ENCODE measurements around the gene SLC9B1.
"Not testable (repeated sequence)": the region's sequence is repeated elsewhere in the genome, so short reads cannot be mapped to it uniquely, and the experiment has no call there.

Gene SLC9B1

GRCh38 chr4:103026868-103027267, 7.4 kb upstream of the SLC9B1 start:
- intact Hi-C loops (cut with micrococcal nuclease), result no loop called here
- no peaks in the 10 kb centered on the region for H3K27me3 Mint-ChIP-seq
- H3K27ac Mint-ChIP-seq, result no peak overlapping the region
- no peaks in the 10 kb centered on the region for H3K9me3 Mint-ChIP-seq
- H3K4me3 Mint-ChIP-seq, result no peak overlapping the region
- H3K36me3 Mint-ChIP-seq (ENCODE audit: low read depth), result no peaks in the 10 kb centered on the region
- no peaks in the 10 kb centered on the region for H3K4me1 Mint-ChIP-seq (ENCODE audit: low read depth)

- Mint-ChIP-seq H3K4me1 (ENCODE audit: low read depth) (peaks cover 2% of the 10 kb centered on the region), H3K27ac (no peak overlapping the region), H3K4me3 (no peak overlapping the region), H3K9me3 (no peaks in the 10 kb centered on the region), H3K36me3 (ENCODE audit: low read depth) (no peaks in the 10 kb centered on the region), H3K27me3 (no peaks in the 10 kb centered on the region)
- intact Hi-C loops (cut with micrococcal nuclease), result no loop called here
These were observed 5.5 kb upstream of the SLC9B1 start for GRCh38 chr4:103024996-103025395.

DNA sequence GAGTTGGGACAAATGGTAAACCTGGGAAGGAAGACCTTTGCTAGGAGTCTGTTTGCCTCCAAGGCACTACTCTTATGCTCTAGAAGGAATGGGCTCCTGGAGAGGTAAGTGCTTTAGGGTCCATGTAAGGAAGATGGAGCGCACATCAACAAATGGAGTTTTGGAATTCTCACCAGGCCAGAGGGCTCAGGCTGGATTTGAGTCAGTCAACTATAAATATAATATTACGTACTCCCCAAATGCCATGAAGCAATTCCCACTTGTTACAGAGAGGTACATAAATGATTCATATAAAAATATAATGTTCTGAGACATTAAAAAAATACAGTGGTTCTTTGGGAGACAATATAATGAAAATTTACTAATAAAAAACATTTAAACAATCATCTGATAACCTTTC, 1.6 kb upstream of the SLC9B1 start:
- no peaks in the 10 kb centered on the region for H3K36me3 Mint-ChIP-seq (ENCODE audit: low read depth)
- intact Hi-C loops (cut with micrococcal nuclease), result no loop called here
- peaks cover 18% of the 10 kb centered on the region for H3K4me1 Mint-ChIP-seq (ENCODE audit: low read depth)
- no peak overlapping the region for H3K27ac Mint-ChIP-seq
- H3K4me3 Mint-ChIP-seq, result no peak overlapping the region
- no peaks in the 10 kb centered on the region for H3K9me3 Mint-ChIP-seq
- no peaks in the 10 kb centered on the region for H3K27me3 Mint-ChIP-seq

DNA sequence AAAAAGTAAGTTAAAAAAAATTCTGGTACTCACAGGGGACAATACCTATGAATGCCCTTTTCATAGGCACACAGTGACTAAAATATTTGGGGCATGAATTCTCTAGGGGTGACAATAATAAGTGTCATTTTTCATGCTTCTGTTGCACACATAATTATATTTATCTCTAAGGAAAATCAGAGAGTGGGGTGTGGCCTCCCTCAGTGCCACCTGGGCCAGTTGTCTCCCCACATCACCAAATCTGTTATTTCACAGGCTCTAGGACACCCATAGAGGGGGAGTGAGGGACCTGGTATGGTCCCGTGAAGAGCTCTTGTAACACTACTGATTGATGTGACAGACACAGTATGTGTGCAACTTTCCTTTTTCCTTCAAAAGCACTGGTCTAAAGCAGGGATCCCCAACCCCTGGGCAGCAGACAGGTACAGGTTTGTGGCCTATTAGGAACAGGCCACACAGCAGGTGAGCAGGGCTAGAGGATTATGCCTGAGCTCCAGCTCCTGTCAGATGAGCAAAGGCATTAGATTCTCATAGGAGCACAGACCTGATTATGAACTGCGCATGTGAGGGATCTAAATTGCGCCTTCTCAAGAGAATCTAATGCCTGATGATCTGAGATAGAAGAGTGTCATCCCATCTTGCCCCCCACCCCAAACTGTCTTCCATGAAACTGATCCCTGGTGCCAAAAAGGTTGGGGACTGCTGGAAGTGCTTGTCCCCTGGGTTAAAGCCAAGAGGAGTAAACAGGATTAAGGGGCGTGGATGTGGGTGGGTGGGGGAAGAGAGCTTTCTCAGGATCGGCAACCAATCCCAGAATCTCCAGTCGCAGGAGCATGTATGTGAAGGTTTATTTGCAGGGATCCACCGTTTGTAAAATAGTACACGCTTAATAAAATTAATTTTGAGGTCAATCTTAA, 856 bp downstream of the SLC9B1 start:
- Mint-ChIP-seq H3K27ac (peak overlapping the region; percentile 93), H3K9me3 (no peaks in the 10 kb centered on the region), H3K4me3 (peak overlapping the region; percentile 79), H3K27me3 (no peaks in the 10 kb centered on the region), H3K36me3 (ENCODE audit: low read depth) (no peaks in the 10 kb centered on the region), H3K4me1 (ENCODE audit: low read depth) (peaks cover 18% of the 10 kb centered on the region)
- intact Hi-C loops (cut with micrococcal nuclease), result no loop called here

DNA sequence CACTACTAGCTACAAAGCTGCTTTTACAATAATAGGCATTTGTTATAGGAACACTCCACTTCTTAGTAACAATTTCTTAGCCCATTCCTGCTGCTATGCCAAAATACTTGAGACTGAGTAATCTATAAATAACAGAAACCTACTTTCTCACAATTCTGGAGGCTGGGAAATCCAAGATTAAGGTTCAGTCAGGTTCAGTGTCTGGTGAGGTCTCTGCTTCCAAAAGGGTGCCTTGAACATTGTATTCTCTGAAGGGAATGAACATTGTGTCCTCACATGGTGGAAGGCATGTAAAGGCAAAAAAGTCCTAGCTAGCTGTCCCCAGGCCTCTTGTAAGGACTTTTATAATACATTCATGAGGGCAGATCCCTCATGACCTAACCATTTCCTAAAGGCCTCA, 7.0 kb downstream of the SLC9B1 start:
- intact Hi-C loops (cut with micrococcal nuclease), result no loop called here
- Mint-ChIP-seq H3K4me1 (ENCODE audit: low read depth) (no peaks in the 10 kb centered on the region), H3K4me3 (no peak overlapping the region), H3K9me3 (no peaks in the 10 kb centered on the region), H3K27ac (no peak overlapping the region), H3K36me3 (ENCODE audit: low read depth) (no peaks in the 10 kb centered on the region), H3K27me3 (no peaks in the 10 kb centered on the region)

- no peak overlapping the region for H3K4me3 Mint-ChIP-seq
- intact Hi-C loops (cut with micrococcal nuclease), result no loop called here
- H3K36me3 Mint-ChIP-seq (ENCODE audit: low read depth), result no peaks in the 10 kb centered on the region
- no peaks in the 10 kb centered on the region for H3K27me3 Mint-ChIP-seq
- no peak overlapping the region for H3K27ac Mint-ChIP-seq
- no peaks in the 10 kb centered on the region for H3K9me3 Mint-ChIP-seq
- H3K4me1 Mint-ChIP-seq (ENCODE audit: low read depth), result no peaks in the 10 kb centered on the region
These were observed 7.4 kb downstream of the SLC9B1 start for GRCh38 chr4:103012060-103012459.

- no peaks in the 10 kb centered on the region for H3K36me3 Mint-ChIP-seq (ENCODE audit: low read depth)
- intact Hi-C loops (cut with micrococcal nuclease), result no loop called here
These were observed 8.0 kb downstream of the SLC9B1 start for GRCh38 chr4:103011378-103012025.

DNA sequence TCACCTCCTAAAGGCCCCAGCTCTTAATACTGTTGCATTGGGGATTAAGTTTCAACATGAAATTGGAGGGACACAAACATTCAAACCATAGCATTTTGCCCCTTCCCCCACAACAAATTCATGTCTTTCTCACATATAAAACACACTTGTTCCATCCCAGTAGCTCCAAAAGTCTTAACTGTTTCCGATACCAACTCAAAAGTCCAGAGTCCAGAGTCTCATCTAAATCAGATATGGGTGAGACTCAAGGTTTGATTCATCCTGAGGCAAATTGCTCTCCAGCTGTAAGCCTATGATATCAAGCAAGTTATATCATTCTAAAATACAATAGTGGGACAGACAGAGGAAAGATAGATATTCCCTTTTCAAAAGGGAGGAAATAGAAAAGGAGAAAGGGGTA, 8.7 kb downstream of the SLC9B1 start:
- H3K27ac Mint-ChIP-seq, result no peak overlapping the region
- H3K4me3 Mint-ChIP-seq, result no peak overlapping the region
- H3K36me3 Mint-ChIP-seq (ENCODE audit: low read depth), result no peaks in the 10 kb centered on the region
- H3K27me3 Mint-ChIP-seq, result no peaks in the 10 kb centered on the region
- H3K4me1 Mint-ChIP-seq (ENCODE audit: low read depth), result no peaks in the 10 kb centered on the region
- intact Hi-C loops (cut with micrococcal nuclease), result no loop called here
- no peaks in the 10 kb centered on the region for H3K9me3 Mint-ChIP-seq

More at GRCh38 chr4:103011378-103012025, 8.0 kb downstream of the SLC9B1 start:
- H3K4me3 Mint-ChIP-seq, result no peak overlapping the region
- H3K27ac Mint-ChIP-seq, result no peak overlapping the region
- no peaks in the 10 kb centered on the region for H3K4me1 Mint-ChIP-seq (ENCODE audit: low read depth)
- no peaks in the 10 kb centered on the region for H3K27me3 Mint-ChIP-seq
- H3K9me3 Mint-ChIP-seq, result no peaks in the 10 kb centered on the region

GRCh38 chr4:103008875-103009729, 10.4 kb downstream of the SLC9B1 start:
- H3K4me1 Mint-ChIP-seq (ENCODE audit: low read depth), result no peaks in the 10 kb centered on the region
- H3K27me3 Mint-ChIP-seq, result no peaks in the 10 kb centered on the region
- no peak overlapping the region for H3K27ac Mint-ChIP-seq
- intact Hi-C loops (cut with micrococcal nuclease), result loop anchor here (1.0 to 5.0 kb wide), 4 partner anchors 80 to 562 kb away; no protein-coding TSS in a partner anchor
- H3K36me3 Mint-ChIP-seq (ENCODE audit: low read depth), result no peaks in the 10 kb centered on the region
- H3K9me3 Mint-ChIP-seq, result no peaks in the 10 kb centered on the region
- no peak overlapping the region for H3K4me3 Mint-ChIP-seq

DNA sequence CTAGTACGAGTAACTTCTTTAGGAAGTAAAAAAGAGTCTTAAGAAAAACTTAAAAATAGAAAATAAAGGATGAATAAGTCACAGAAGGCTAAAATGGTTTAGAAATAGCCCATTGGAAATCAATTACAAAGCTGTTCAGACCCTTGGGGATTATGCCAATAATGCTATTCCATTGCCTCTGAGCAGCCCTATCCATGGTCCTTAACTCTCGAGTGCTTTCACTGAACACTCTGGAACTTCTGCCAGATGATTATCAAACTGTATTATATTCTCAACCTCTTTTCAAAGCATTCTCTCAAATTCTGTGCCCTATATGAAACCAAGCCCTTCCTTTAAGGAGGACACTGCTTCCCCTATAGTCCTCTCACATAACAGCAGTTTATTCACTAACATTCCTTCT, 17.0 kb downstream of the SLC9B1 start:
- H3K9me3 Mint-ChIP-seq, result peaks cover 24% of the 10 kb centered on the region
- H3K4me1 Mint-ChIP-seq (ENCODE audit: low read depth), result no peaks in the 10 kb centered on the region
- H3K4me3 Mint-ChIP-seq, result no peak overlapping the region
- intact Hi-C loops (cut with micrococcal nuclease), result no loop called here
- H3K27ac Mint-ChIP-seq, result no peak overlapping the region
- no peaks in the 10 kb centered on the region for H3K27me3 Mint-ChIP-seq
- no peaks in the 10 kb centered on the region for H3K36me3 Mint-ChIP-seq (ENCODE audit: low read depth)

- H3K9me3 Mint-ChIP-seq, result peaks cover 16% of the 10 kb centered on the region
- no peak overlapping the region for H3K4me3 Mint-ChIP-seq
- H3K27ac Mint-ChIP-seq, result no peak overlapping the region
- intact Hi-C loops (cut with micrococcal nuclease), result no loop called here
- peaks cover 7% of the 10 kb centered on the region for H3K4me1 Mint-ChIP-seq (ENCODE audit: low read depth)
- no peaks in the 10 kb centered on the region for H3K36me3 Mint-ChIP-seq (ENCODE audit: low read depth)
- no peaks in the 10 kb centered on the region for H3K27me3 Mint-ChIP-seq
These were observed 24.7 kb downstream of the SLC9B1 start for GRCh38 chr4:102994803-102995202.

DNA sequence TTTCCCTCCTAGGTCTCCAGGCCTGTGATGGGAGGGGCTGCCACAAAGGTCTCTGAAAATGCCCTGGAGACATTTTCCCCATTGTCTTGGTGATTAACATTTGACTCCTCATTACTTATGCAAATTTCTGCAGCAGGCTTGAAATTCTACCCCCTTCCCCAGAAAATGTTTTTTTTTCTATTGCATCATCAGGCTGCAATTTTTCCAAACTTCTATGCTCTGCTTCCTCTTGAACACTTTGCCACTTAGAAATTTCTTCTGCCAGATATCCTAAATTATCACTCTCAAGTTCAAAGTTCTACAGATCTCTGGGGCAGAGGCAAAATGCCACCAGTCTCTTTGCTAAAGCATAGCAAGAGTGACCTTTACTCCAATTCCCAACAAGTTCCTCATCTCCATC, 25.5 kb downstream of the SLC9B1 start:
- H3K4me3 Mint-ChIP-seq; intact Hi-C loops (cut with micrococcal nuclease); H3K36me3 Mint-ChIP-seq (ENCODE audit: low read depth); H3K27ac Mint-ChIP-seq; H3K4me1 Mint-ChIP-seq (ENCODE audit: low read depth); H3K27me3 Mint-ChIP-seq: not testable (repeated sequence)
- peaks cover 14% of the 10 kb centered on the region for H3K9me3 Mint-ChIP-seq

DNA sequence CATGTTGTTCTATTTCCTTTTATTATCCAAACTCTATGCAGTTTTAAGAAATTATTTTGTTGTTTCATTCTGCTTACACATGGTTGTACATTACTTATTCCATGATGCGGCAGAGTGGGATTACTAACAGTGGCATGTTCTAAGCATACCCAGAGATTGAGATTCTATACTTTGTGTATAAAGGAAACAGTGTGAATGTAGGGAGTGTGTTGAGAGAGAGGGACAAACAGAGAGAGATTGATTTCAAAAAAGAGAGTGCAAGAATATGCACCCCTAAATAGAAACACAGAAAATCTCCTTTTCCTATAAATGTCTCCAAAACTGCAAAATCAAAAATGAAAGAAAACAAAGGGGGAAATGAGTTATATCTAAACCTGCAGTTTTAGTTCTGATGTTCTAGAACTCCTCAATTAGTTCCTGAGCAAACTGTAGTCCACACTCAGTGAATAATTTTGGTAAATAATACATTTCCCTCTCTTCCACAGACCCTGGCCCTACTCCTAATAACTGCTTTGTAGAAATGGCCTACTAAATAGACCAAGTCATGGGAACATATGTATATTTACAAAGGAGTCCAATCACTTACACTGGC, 31.0 kb downstream of the SLC9B1 start:
- peaks cover 7% of the 10 kb centered on the region for H3K9me3 Mint-ChIP-seq

More for the DNA sequence above, 31.0 kb downstream of the SLC9B1 start:
- intact Hi-C loops (cut with micrococcal nuclease), result no loop called here
- H3K27ac Mint-ChIP-seq, result no peak overlapping the region
- no peak overlapping the region for H3K4me3 Mint-ChIP-seq
- H3K36me3 Mint-ChIP-seq (ENCODE audit: low read depth), result no peaks in the 10 kb centered on the region
- H3K4me1 Mint-ChIP-seq (ENCODE audit: low read depth), result peaks cover 5% of the 10 kb centered on the region
- no peaks in the 10 kb centered on the region for H3K27me3 Mint-ChIP-seq

Data from dendritic cell treated with granulocyte-macrophage colony-stimulating factor and Interleukin-4, amounts not matched to agents 40 ng/mL and 50 ng/mL, for 4 days (primary cell).